HL-60 (cell line): ENCODE data around the gene CDC42BPG.

Experiments
- POLR2AphosphoS5 ChIP-seq: IDR thresholded peaks from 2 replicates; pipeline ENCODE4 v1.6.1; 2012; ENCODE audit warnings: low read depth
- TF ChIP-seq, protein P1 (sequence below): IDR thresholded peaks from one replicate; pipeline ENCODE4 v1.5.1; 2011; ENCODE audit warnings: low read length, control low read depth, inconsistent platforms; ENCODE audit not compliant: insufficient read depth

DNA sequence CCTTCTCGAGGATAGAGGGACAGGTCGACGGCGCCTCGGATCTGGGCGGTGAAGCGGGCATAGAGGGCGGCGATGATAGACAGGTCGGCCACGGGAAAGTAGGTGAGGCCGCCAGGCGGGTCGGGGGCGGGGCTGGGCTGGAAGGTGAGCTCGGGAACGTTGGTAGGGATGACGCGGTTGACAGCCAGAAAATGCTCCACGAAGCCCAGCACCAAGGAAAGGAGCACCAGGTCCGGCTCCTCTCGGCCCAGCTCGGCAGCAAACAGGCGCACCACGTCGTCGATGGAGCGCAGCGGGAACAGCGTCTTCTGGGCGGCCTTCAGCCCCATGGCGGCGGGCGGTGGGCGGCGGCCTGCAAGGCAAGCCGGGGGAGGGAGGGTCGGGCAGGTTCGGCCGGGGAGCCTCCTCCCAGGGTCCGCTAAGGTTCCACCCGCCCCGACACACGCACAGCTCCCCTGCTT is 34.6 kb downstream of the CDC42BPG start:
- TF ChIP-seq, protein P1, sequence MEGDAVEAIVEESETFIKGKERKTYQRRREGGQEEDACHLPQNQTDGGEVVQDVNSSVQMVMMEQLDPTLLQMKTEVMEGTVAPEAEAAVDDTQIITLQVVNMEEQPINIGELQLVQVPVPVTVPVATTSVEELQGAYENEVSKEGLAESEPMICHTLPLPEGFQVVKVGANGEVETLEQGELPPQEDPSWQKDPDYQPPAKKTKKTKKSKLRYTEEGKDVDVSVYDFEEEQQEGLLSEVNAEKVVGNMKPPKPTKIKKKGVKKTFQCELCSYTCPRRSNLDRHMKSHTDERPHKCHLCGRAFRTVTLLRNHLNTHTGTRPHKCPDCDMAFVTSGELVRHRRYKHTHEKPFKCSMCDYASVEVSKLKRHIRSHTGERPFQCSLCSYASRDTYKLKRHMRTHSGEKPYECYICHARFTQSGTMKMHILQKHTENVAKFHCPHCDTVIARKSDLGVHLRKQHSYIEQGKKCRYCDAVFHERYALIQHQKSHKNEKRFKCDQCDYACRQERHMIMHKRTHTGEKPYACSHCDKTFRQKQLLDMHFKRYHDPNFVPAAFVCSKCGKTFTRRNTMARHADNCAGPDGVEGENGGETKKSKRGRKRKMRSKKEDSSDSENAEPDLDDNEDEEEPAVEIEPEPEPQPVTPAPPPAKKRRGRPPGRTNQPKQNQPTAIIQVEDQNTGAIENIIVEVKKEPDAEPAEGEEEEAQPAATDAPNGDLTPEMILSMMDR = no peak
- no peak for TF ChIP-seq POLR2AphosphoS5
